Fibroblast of lung (primary cell): ENCODE results near the gene PPP1R2. TPM values are rescaled to one million over a fixed set of nuclear protein-coding genes. Genes with fewer than 3 reads are reported as not detected.
"Not testable (repeated sequence)": the region's sequence is repeated elsewhere in the genome, so short reads cannot be mapped to it uniquely, and the experiment has no call there.

Experiments
- DNase-seq, 2 donors: peaks; one replicate each; pipeline versions ENCODE4 v3.0.0 to v3.0.0-alpha.2; 2010; ENCODE audit warnings: low read depth in 2 of 2
- H2AFZ ChIP-seq: 2 replicates; pipeline ENCODE4 v1.5.1; 2012; ENCODE audit warnings: low read length, control low read depth, inconsistent platforms
- H3K27ac ChIP-seq: 2 replicates; pipeline ENCODE4 v1.5.1; 2011; ENCODE audit warnings: low read length, control low read depth; ENCODE audit not compliant: insufficient read depth
- H3K27me3 ChIP-seq: 2 replicates; pipeline ENCODE4 v1.5.1; 2011; ENCODE audit warnings: mild to moderate bottlenecking, low read length; ENCODE audit not compliant: control insufficient read depth, insufficient read depth
- H3K36me3 ChIP-seq: 2 replicates; pipeline ENCODE4 v1.5.1; 2011; ENCODE audit warnings: low read length; ENCODE audit not compliant: control insufficient read depth, insufficient read depth
- H3K4me1 ChIP-seq: 2 replicates; pipeline ENCODE4 v1.5.1; 2011; ENCODE audit warnings: low read length; ENCODE audit not compliant: control insufficient read depth, insufficient read depth; ENCODE audit errors: extremely low read depth
- H3K4me2 ChIP-seq: 2 replicates; pipeline ENCODE4 v1.5.1; 2011; ENCODE audit warnings: low read length, control low read depth; ENCODE audit not compliant: insufficient read depth; ENCODE audit errors: extremely low read depth
- H3K4me3 ChIP-seq, 4 experiments: fragments of 200-600 bp in 1 of 4; sonication (generic) in 1 of 4; replicated peaks in 1 of 4; 2 replicates each; pipeline ENCODE4 v1.5.1; 2011 to 2016; ENCODE audit warnings: low read length in 4 of 4, low read depth in 3 of 4, mild to moderate bottlenecking in 3 of 4, control low read depth in 2 of 4, inconsistent platforms in 1 of 4, mixed read lengths in 1 of 4; ENCODE audit not compliant: insufficient read depth in 1 of 4; ENCODE audit errors: control extremely low read depth in 1 of 4
- H3K79me2 ChIP-seq: 2 replicates; pipeline ENCODE4 v1.5.1; 2012; ENCODE audit warnings: mild to moderate bottlenecking, low read length, inconsistent platforms; ENCODE audit not compliant: control insufficient read depth, insufficient read depth
- H3K9ac ChIP-seq: 2 replicates; pipeline ENCODE4 v1.5.1; 2011; ENCODE audit warnings: mild to moderate bottlenecking, low read length, control low read depth; ENCODE audit not compliant: insufficient read depth
- H3K9me3 ChIP-seq: 2 replicates; pipeline ENCODE4 v1.5.1; 2012; ENCODE audit warnings: low read depth, low read length; ENCODE audit not compliant: control insufficient read depth, insufficient read depth
- H4K20me1 ChIP-seq: 2 replicates; pipeline ENCODE4 v1.5.1; 2011; ENCODE audit warnings: low read length; ENCODE audit not compliant: control insufficient read depth, insufficient read depth; ENCODE audit errors: extremely low read depth
- CTCF ChIP-seq, 2 donors: IDR thresholded peaks in 1 of 2; conservative IDR thresholded peaks in 1 of 2; 1 replicate in 1 of 2; 2 replicates in 1 of 2; pipeline ENCODE4 v1.5.1; 2011 to 2012; ENCODE audit warnings: low read length in 2 of 2, control low read depth in 1 of 2, inconsistent platforms in 1 of 2, low read depth in 1 of 2, mild to moderate bottlenecking in 1 of 2
- EZH2 ChIP-seq: IDR thresholded peaks from 2 replicates; pipeline ENCODE4 v1.5.1; 2012; ENCODE audit warnings: low read length, control low read depth, mild to moderate bottlenecking; ENCODE audit errors: missing control alignments
- polyA plus RNA-seq, 2 donors: library from polyadenylated mRNA; depleted of rRNA in 1 of 2; stranded (reverse) in 1 of 2; unstranded in 1 of 2; fragments of >200 nt; gene quantifications; 2 replicates each; pipeline ENCODE4 v1.2.1, GENCODE V29; 2011 to 2012; ENCODE audit warnings: missing spikeins in 1 of 2
- total RNA-seq: library from RNA; depleted of rRNA; stranded (reverse); fragments of >200 nt; gene quantifications from 2 replicates; pipeline ENCODE4 v1.2.1, GENCODE V29; 2014

Gene PPP1R2
- total and polyA plus RNA-seq, 2 donors (not counting 1 experiment from before 2014, with no cell fraction given), result 28.9 to 134 TPM

- Histone ChIP-seq H2AFZ (no peak overlapping the region), H3K79me2 (no peaks in the 10 kb centered on the region), H3K27ac (no peak overlapping the region), H3K27me3 (no peaks in the 10 kb centered on the region), H3K36me3 (no peaks in the 10 kb centered on the region), H3K9ac (no peak overlapping the region), H3K4me2 (no peak overlapping the region), H4K20me1 (no peaks in the 10 kb centered on the region), H3K4me1 (no peaks in the 10 kb centered on the region), H3K4me3 (no peak overlapping the region), H3K9me3 (no peaks in the 10 kb centered on the region)
- DNase-seq, result no peak
- no peak for TF ChIP-seq CTCF (conservative IDR thresholded peaks at IDR 0.05 in 1 of 2, IDR thresholded peaks at IDR 0.05 in 1 of 2; ENCODE audit: low read depth in 1 of 2, low read length in 2 of 2)
- TF ChIP-seq EZH2, result no peak
Observed at GRCh38 chr3:195511136-195511535, 32.0 kb downstream of the PPP1R2 start.

GRCh38 chr3:195508185-195508584 lies 34.9 kb downstream of the PPP1R2 start:
- Histone ChIP-seq H2AFZ (no peak overlapping the region), H3K9ac (no peak overlapping the region), H3K36me3 (no peaks in the 10 kb centered on the region), H3K27ac (no peak overlapping the region), H3K79me2 (no peaks in the 10 kb centered on the region), H3K9me3 (no peaks in the 10 kb centered on the region), H3K4me1 (no peaks in the 10 kb centered on the region), H3K27me3 (no peaks in the 10 kb centered on the region), H3K4me3 (no peak overlapping the region), H3K4me2 (no peak overlapping the region), H4K20me1 (no peaks in the 10 kb centered on the region)
- DNase-seq, result no peak
- no peak for TF ChIP-seq EZH2
- TF ChIP-seq CTCF (conservative IDR thresholded peaks at IDR 0.05 in 1 of 2, IDR thresholded peaks at IDR 0.05 in 1 of 2; ENCODE audit: low read depth in 1 of 2, low read length in 2 of 2), result no peak

GRCh38 chr3:195475614-195476013 lies 67.5 kb downstream of the PPP1R2 start:
- Histone ChIP-seq H4K20me1 (no peaks in the 10 kb centered on the region), H2AFZ (no peak overlapping the region), H3K79me2 (no peaks in the 10 kb centered on the region), H3K36me3 (no peaks in the 10 kb centered on the region), H3K4me2 (no peak overlapping the region), H3K9me3 (no peaks in the 10 kb centered on the region), H3K27ac (no peak overlapping the region), H3K9ac (no peak overlapping the region), H3K4me3 (no peak overlapping the region), H3K4me1 (no peaks in the 10 kb centered on the region), H3K27me3 (peaks cover 5% of the 10 kb centered on the region)
- no peak for DNase-seq
- no peak for TF ChIP-seq CTCF (conservative IDR thresholded peaks at IDR 0.05 in 1 of 2, IDR thresholded peaks at IDR 0.05 in 1 of 2; ENCODE audit: low read depth in 1 of 2, low read length in 2 of 2)
- no peak for TF ChIP-seq EZH2

GRCh38 chr3:195475116-195475515 lies 68.0 kb downstream of the PPP1R2 start:
- H3K4me2 ChIP-seq, H3K9ac ChIP-seq, DNase-seq, H3K4me1 ChIP-seq, H3K27ac ChIP-seq, H3K79me2 ChIP-seq, H2AFZ ChIP-seq, H4K20me1 ChIP-seq, H3K27me3 ChIP-seq, H3K9me3 ChIP-seq, H3K4me3 ChIP-seq, H3K36me3 ChIP-seq: not testable (repeated sequence)
